NCI-H2196 (cell line): ENCODE data around the gene AFTPH.

Experiments used
- DNase-seq: peaks from one replicate; lab custom pipeline; 2025; ENCODE audit not compliant: unreplicated experiment; lab: John Stamatoyannopoulos, UW

AFTPH gene

GRCh38 chr2:64586883-64587481 is 62.9 kb downstream of the AFTPH start:
- peak; percentile 31 for DNase-seq

GRCh38 chr2:64587561-64587960 is 63.4 kb downstream of the AFTPH start:
- DNase-seq = no peak

GRCh38 chr2:64591188-64591587 is 67.1 kb downstream of the AFTPH start:
- no peak for DNase-seq

GRCh38 chr2:64593035-64593655 is 69.0 kb downstream of the AFTPH start:
- no peak for DNase-seq

GRCh38 chr2:64594226-64594989 is 70.3 kb downstream of the AFTPH start:
- DNase-seq = no peak

GRCh38 chr2:64595397-64596176 is 71.5 kb downstream of the AFTPH start:
- DNase-seq = no peak

- no peak for DNase-seq
These were observed 74.1 kb downstream of the AFTPH start for GRCh38 chr2:64598226-64598625.

- DNase-seq = no peak
These were observed 75.3 kb downstream of the AFTPH start for GRCh38 chr2:64599469-64599868.

GRCh38 chr2:64601034-64601754 is 77.1 kb downstream of the AFTPH start:
- no peak for DNase-seq

- no peak for DNase-seq
These were observed 77.8 kb downstream of the AFTPH start for GRCh38 chr2:64601785-64602391.

- no peak for DNase-seq
These were observed 78.3 kb downstream of the AFTPH start for GRCh38 chr2:64602436-64602835.

GRCh38 chr2:64604155-64604554 is 80.0 kb downstream of the AFTPH start:
- no peak for DNase-seq

GRCh38 chr2:64605026-64605471 is 80.9 kb downstream of the AFTPH start:
- DNase-seq = no peak

GRCh38 chr2:64605991-64606478 is 81.9 kb downstream of the AFTPH start:
- DNase-seq = no peak

- DNase-seq = no peak
These were observed 82.6 kb downstream of the AFTPH start for GRCh38 chr2:64606479-64607363.

- DNase-seq = no peak
These were observed 83.5 kb downstream of the AFTPH start for GRCh38 chr2:64607381-64608304.

- no peak for DNase-seq
These were observed 84.7 kb downstream of the AFTPH start for GRCh38 chr2:64608867-64609226.

- DNase-seq = no peak
These were observed 85.3 kb downstream of the AFTPH start for GRCh38 chr2:64609227-64609941.
